Measurements from ENCODE around the gene MEIS1. TPM values are rescaled to one million over a fixed set of nuclear protein-coding genes. Genes with fewer than 3 reads are reported as not detected.
A peak's percentile ranks its signal among the peaks of the same experiment; 100 is the strongest.

The MEIS1 gene
- total RNA-seq, 2 experiments from 2014 or later: 5.4 to 7.3 TPM

GRCh38 chr2:66582987-66583880 is 148.3 kb downstream of the MEIS1 start:
- no TSS peak for BruUV-seq (replicated peaks)
- no peaks in the 10 kb centered on the region for H3K79me2 ChIP-seq (ENCODE audit: insufficient read depth, low read depth, low read length)
- intact Hi-C loops (cut with micrococcal nuclease; ENCODE audit: unreplicated experiment): no loop called here
- ChIA-PET CTCF (ENCODE audit: unreplicated experiment) (no interaction called here), POLR2A (no interaction called here)
- H3K9me3 ChIP-seq (ENCODE audit: low read length): no peaks in the 10 kb centered on the region
- no peak overlapping the region for H2AFZ ChIP-seq (ENCODE audit: low read length)
- DNase-seq (ENCODE audit: low spot score): peak; percentile 1
- H3K9me2 ChIP-seq (ENCODE audit: insufficient read depth, low read length): no peaks in the 10 kb centered on the region
- H3K4me3 ChIP-seq (ENCODE audit: low read depth, low read length, poor library complexity, severe bottlenecking): no peak overlapping the region
- H4K20me1 ChIP-seq (ENCODE audit: insufficient read depth, low read length): no peaks in the 10 kb centered on the region
- no peak overlapping the region for H3K27ac ChIP-seq (ENCODE audit: low read depth, low read length, poor library complexity, severe bottlenecking)
- H3K4me1 ChIP-seq (ENCODE audit: insufficient read depth, low read length, poor library complexity, severe bottlenecking): no peaks in the 10 kb centered on the region
- H3K4me2 ChIP-seq (ENCODE audit: low read length): peak overlapping the region; percentile 39
- H3K36me3 ChIP-seq (ENCODE audit: insufficient read depth, low read length): no peaks in the 10 kb centered on the region
- TF ChIP-seq EZH2phosphoT487 (IDR thresholded peaks at IDR 0.05; ENCODE audit: borderline replicate concordance, low read depth, low read length): peak; percentile 4; the same call in 1 of the 2 replicates
- no peak for TF ChIP-seq CTCF (conservative IDR thresholded peaks at IDR 0.05; ENCODE audit: low read length)

DNA sequence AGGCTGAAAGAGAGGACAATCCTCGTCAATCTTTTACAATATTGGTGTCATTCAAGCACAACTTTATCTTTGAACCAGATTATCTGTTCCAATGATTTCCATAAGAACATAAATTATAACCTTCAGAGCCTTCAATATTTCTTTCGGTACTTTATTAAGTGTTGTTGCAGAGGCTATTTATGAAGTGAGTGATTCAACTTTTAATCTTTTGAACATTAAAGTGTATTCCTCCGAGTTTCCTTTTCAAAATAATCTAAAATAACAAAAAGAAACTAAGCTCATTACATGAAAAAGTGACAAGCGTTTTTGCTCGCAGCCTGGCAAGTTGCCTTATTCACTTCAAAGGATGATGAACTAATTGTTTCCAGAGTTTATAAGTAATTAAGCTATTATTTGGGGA is 149.0 kb downstream of the MEIS1 start:
- H3K79me2 ChIP-seq (ENCODE audit: insufficient read depth, low read depth, low read length): no peaks in the 10 kb centered on the region
- H3K4me3 ChIP-seq (ENCODE audit: low read depth, low read length, poor library complexity, severe bottlenecking): no peak overlapping the region
- no TSS peak for BruUV-seq (replicated peaks)
- H3K4me2 ChIP-seq (ENCODE audit: low read length): peak overlapping the region; percentile 39
- no peaks in the 10 kb centered on the region for H3K9me3 ChIP-seq (ENCODE audit: low read length)
- H4K20me1 ChIP-seq (ENCODE audit: insufficient read depth, low read length): no peaks in the 10 kb centered on the region
- no peak overlapping the region for H2AFZ ChIP-seq (ENCODE audit: low read length)
- CTCF ChIA-PET (ENCODE audit: unreplicated experiment): no interaction called here
- H3K4me1 ChIP-seq (ENCODE audit: insufficient read depth, low read length, poor library complexity, severe bottlenecking): no peaks in the 10 kb centered on the region
- H3K27ac ChIP-seq (ENCODE audit: low read depth, low read length, poor library complexity, severe bottlenecking): no peak overlapping the region
- no peaks in the 10 kb centered on the region for H3K9me2 ChIP-seq (ENCODE audit: insufficient read depth, low read length)
- no peak for TF ChIP-seq CTCF (conservative IDR thresholded peaks at IDR 0.05; ENCODE audit: low read length)
- no peak for TF ChIP-seq EZH2phosphoT487 (IDR thresholded peaks at IDR 0.05; ENCODE audit: borderline replicate concordance, low read depth, low read length)
- POLR2A ChIA-PET: interaction anchor here (0.6 kb wide), 1 partner anchor 487 kb away, joined by 3 read pairs; no protein-coding TSS in a partner anchor
- intact Hi-C loops (cut with micrococcal nuclease; ENCODE audit: unreplicated experiment): no loop called here
- no peak for DNase-seq (ENCODE audit: low spot score)
- no peaks in the 10 kb centered on the region for H3K36me3 ChIP-seq (ENCODE audit: insufficient read depth, low read length)

- CTCF ChIA-PET (ENCODE audit: unreplicated experiment): no interaction called here
- no peaks in the 10 kb centered on the region for H4K20me1 ChIP-seq (ENCODE audit: insufficient read depth, low read length)
- H3K27ac ChIP-seq (ENCODE audit: low read depth, low read length, poor library complexity, severe bottlenecking): no peak overlapping the region
- no peaks in the 10 kb centered on the region for H3K9me2 ChIP-seq (ENCODE audit: insufficient read depth, low read length)
- TF ChIP-seq EZH2phosphoT487 (IDR thresholded peaks at IDR 0.05; ENCODE audit: borderline replicate concordance, low read depth, low read length): no peak
- TF ChIP-seq CTCF (conservative IDR thresholded peaks at IDR 0.05; ENCODE audit: low read length): no peak
- BruUV-seq (replicated peaks): no TSS peak
- H2AFZ ChIP-seq (ENCODE audit: low read length): no peak overlapping the region
- POLR2A ChIA-PET: no interaction called here
- H3K4me2 ChIP-seq (ENCODE audit: low read length): no peak overlapping the region
- DNase-seq (ENCODE audit: low spot score): no peak
- no peaks in the 10 kb centered on the region for H3K9me3 ChIP-seq (ENCODE audit: low read length)
- H3K4me1 ChIP-seq (ENCODE audit: insufficient read depth, low read length, poor library complexity, severe bottlenecking): no peaks in the 10 kb centered on the region
- no peaks in the 10 kb centered on the region for H3K79me2 ChIP-seq (ENCODE audit: insufficient read depth, low read depth, low read length)
- H3K4me3 ChIP-seq (ENCODE audit: low read depth, low read length, poor library complexity, severe bottlenecking): no peak overlapping the region
- no peaks in the 10 kb centered on the region for H3K36me3 ChIP-seq (ENCODE audit: insufficient read depth, low read length)
- intact Hi-C loops (cut with micrococcal nuclease; ENCODE audit: unreplicated experiment): no loop called here
Measured at GRCh38 chr2:66585587-66585986, 150.7 kb downstream of the MEIS1 start.
